Stomach (tissue), 4 donors: ENCODE data around the gene NDUFA8.

ENCODE experiments used
- EP300 ChIP-seq: sonication (generic); formaldehyde crosslinking; IDR thresholded peaks from one replicate; pipeline ENCODE4 v1.6.1; 2017; ENCODE audit warnings: antibody characterized with exemption
- TF ChIP-seq, protein P1 (sequence below), 7 experiments: fragments of 450-650 bp in 4 of 7; fragments of 200-600 bp in 3 of 7; sonication (generic) in 3 of 7; IDR thresholded peaks; one replicate each; pipeline ENCODE4 v1.5.1; 2016 to 2019; ENCODE audit warnings: antibody characterized with exemption in 7 of 7, control low read depth in 2 of 7, mild to moderate bottlenecking in 1 of 7

DNA sequence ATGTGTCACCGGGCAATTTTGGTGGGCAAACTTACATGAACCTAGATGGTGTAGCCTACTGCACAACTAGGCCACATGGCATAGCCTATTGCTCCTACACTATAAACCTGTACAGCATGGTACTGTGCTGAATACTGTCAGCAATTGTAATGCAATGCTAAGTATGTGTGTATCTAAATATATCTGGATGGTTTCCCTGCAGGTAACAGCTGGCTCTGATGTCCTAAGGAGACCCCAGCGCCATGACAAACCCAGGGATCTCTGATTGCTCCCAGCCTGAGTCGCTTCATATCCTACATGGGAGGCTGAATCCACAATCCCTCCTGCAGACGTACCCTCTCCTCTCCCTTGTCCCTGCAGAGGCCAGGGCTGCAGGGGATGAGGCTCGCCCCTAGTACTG lies 39.9 kb downstream of the NDUFA8 start:
- TF ChIP-seq, protein P1, sequence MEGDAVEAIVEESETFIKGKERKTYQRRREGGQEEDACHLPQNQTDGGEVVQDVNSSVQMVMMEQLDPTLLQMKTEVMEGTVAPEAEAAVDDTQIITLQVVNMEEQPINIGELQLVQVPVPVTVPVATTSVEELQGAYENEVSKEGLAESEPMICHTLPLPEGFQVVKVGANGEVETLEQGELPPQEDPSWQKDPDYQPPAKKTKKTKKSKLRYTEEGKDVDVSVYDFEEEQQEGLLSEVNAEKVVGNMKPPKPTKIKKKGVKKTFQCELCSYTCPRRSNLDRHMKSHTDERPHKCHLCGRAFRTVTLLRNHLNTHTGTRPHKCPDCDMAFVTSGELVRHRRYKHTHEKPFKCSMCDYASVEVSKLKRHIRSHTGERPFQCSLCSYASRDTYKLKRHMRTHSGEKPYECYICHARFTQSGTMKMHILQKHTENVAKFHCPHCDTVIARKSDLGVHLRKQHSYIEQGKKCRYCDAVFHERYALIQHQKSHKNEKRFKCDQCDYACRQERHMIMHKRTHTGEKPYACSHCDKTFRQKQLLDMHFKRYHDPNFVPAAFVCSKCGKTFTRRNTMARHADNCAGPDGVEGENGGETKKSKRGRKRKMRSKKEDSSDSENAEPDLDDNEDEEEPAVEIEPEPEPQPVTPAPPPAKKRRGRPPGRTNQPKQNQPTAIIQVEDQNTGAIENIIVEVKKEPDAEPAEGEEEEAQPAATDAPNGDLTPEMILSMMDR (IDR thresholded peaks at IDR 0.05), result no peak
- no peak for TF ChIP-seq EP300
